H1 (cell line): ENCODE results near the gene NFKBIE. TPM values are rescaled to one million over a fixed set of nuclear protein-coding genes. Genes with fewer than 3 reads are reported as not detected.

Experiments
- CTCF ChIA-PET: fragments of 300-600 bp; sonication (Branson Sonifier 250); formaldehyde crosslinking; loops from one replicate; lab custom pipeline; 2021; ENCODE audit not compliant: partially characterized antibody; lab: Charles Lee
- POLR2A ChIA-PET: fragments of 300-600 bp; sonication (Branson Sonifier 250); formaldehyde crosslinking; loops from one replicate; lab custom pipeline; 2021; ENCODE audit warnings: inconsistent platforms; ENCODE audit not compliant: partially characterized antibody; lab: Charles Lee
- DNase-seq, 2 experiments: peaks; one replicate each; pipeline versions ENCODE4 v3.0.0 to v3.0.0-alpha.2; 2010 to 2022; ENCODE audit warnings: low spot score in 2 of 2, low read depth in 1 of 2, mixed read lengths in 1 of 2
- FAIRE-seq: peaks from 2 replicates; lab custom pipeline; 2011; peaks lifted over from hg19 to GRCh38; lab: Jason Lieb, UNC
- H2AFZ ChIP-seq: 2 replicates; pipeline ENCODE4 v1.8.1; 2012; ENCODE audit warnings: low read length, inconsistent platforms
- H2AK5ac ChIP-seq: 2 replicates; pipeline ENCODE4 v1.6.1; 2013; ENCODE audit warnings: low read depth, low read length
- H2BK120ac ChIP-seq: replicated peaks from 2 replicates; pipeline ENCODE3; 2013; ENCODE audit warnings: low read depth, low read length, inconsistent platforms
- H2BK12ac ChIP-seq: 2 replicates; pipeline ENCODE4 v1.6.1; 2013; ENCODE audit warnings: low read depth, low read length
- H2BK15ac ChIP-seq: 2 replicates; pipeline ENCODE4 v1.6.1; 2013; ENCODE audit warnings: low read length
- H2BK20ac ChIP-seq: 2 replicates; pipeline ENCODE4 v1.6.1; 2013; ENCODE audit warnings: low read length
- H2BK5ac ChIP-seq: 2 replicates; pipeline ENCODE4 v1.6.1; 2013; ENCODE audit warnings: low read depth, low read length
- H3K14ac ChIP-seq: 2 replicates; pipeline ENCODE4 v1.6.1; 2013; ENCODE audit warnings: inconsistent platforms; ENCODE audit not compliant: insufficient read length
- H3K18ac ChIP-seq: 2 replicates; pipeline ENCODE4 v1.6.1; 2013; ENCODE audit warnings: low read length; ENCODE audit errors: extremely low read depth
- H3K23ac ChIP-seq: 2 replicates; pipeline ENCODE4 v1.6.1; 2013; ENCODE audit warnings: inconsistent platforms; ENCODE audit not compliant: insufficient read length
- H3K23me2 ChIP-seq: 2 replicates; pipeline ENCODE4 v1.6.1; 2013; ENCODE audit warnings: low read depth, low read length
- H3K27ac ChIP-seq: 2 replicates; pipeline ENCODE4 v1.6.1; 2011; ENCODE audit warnings: low read depth, low read length, inconsistent platforms
- H3K27me3 ChIP-seq, 4 experiments: replicated peaks in 1 of 4; 1 replicate in 1 of 4; 2 replicates in 3 of 4; pipeline versions ENCODE4 v1.6.1 to v1.8.1; 2011 to 2013; ENCODE audit warnings: low read length in 3 of 4, mild to moderate bottlenecking in 3 of 4, inconsistent platforms in 2 of 4, mixed read lengths in 2 of 4, moderate library complexity in 1 of 4; ENCODE audit not compliant: control insufficient read depth in 3 of 4, insufficient read depth in 3 of 4; ENCODE audit errors: extremely low read depth in 1 of 4
- H3K36me3 ChIP-seq, 4 experiments: 2 replicates each; pipeline versions ENCODE4 v1.6.1 to v1.8.1; 2011 to 2013; ENCODE audit warnings: mild to moderate bottlenecking in 4 of 4, low read length in 3 of 4, moderate library complexity in 2 of 4, control low read depth in 1 of 4, inconsistent platforms in 1 of 4; ENCODE audit not compliant: insufficient read depth in 4 of 4, control insufficient read depth in 2 of 4
- H3K4ac ChIP-seq: replicated peaks from 2 replicates; pipeline ENCODE3; 2013; ENCODE audit warnings: low read length, low read depth, mixed read lengths, inconsistent platforms; ENCODE audit not compliant: insufficient read length
- H3K4me1 ChIP-seq, 4 experiments: replicated peaks in 1 of 4; 1 replicate in 1 of 4; 2 replicates in 3 of 4; pipeline versions ENCODE4 v1.6.1 to v1.8.1; 2011 to 2013; ENCODE audit warnings: low read length in 3 of 4, inconsistent platforms in 2 of 4, mixed read lengths in 1 of 4; ENCODE audit not compliant: insufficient read depth in 4 of 4, control insufficient read depth in 3 of 4
- H3K4me2 ChIP-seq, 2 experiments: 2 replicates each; pipeline versions ENCODE4 v1.6.1 to v1.8.1; 2011 to 2013; ENCODE audit warnings: low read depth in 2 of 2, low read length in 2 of 2, control low read depth in 1 of 2, inconsistent platforms in 1 of 2, mild to moderate bottlenecking in 1 of 2; ENCODE audit not compliant: insufficient read depth in 1 of 2
- H3K4me3 ChIP-seq, 4 experiments: fragments of 200-600, 300-600 bp in 1 of 4; sonication (generic), shearing (Covaris generic), sonication (Bioruptor Twin) in 1 of 4; 2 replicates each; pipeline versions ENCODE4 v1.5.1 to v1.8.1; 2011 to 2016; ENCODE audit warnings: low read length in 4 of 4, low read depth in 3 of 4, control low read depth in 2 of 4, inconsistent platforms in 2 of 4, mild to moderate bottlenecking in 2 of 4, mixed read lengths in 1 of 4, moderate library complexity in 1 of 4; ENCODE audit not compliant: insufficient read depth in 2 of 4; ENCODE audit errors: extremely low read depth in 1 of 4
- H3K56ac ChIP-seq: replicated peaks from 2 replicates; pipeline ENCODE3; 2013; ENCODE audit warnings: low read depth, mild to moderate bottlenecking, mixed read lengths, low read length, inconsistent platforms; ENCODE audit not compliant: insufficient read length
- H3K79me1 ChIP-seq: 2 replicates; pipeline ENCODE4 v1.6.1; 2013; ENCODE audit warnings: low read depth, low read length, control low read depth
- H3K79me2 ChIP-seq, 2 experiments: 2 replicates each; pipeline versions ENCODE4 v1.6.1 to v1.8.1; 2012 to 2013; ENCODE audit warnings: low read length in 2 of 2, mild to moderate bottlenecking in 2 of 2, inconsistent platforms in 1 of 2; ENCODE audit not compliant: insufficient read depth in 2 of 2, control insufficient read depth in 1 of 2
- H3K9ac ChIP-seq, 4 experiments: replicated peaks in 1 of 4; 1 replicate in 1 of 4; 2 replicates in 3 of 4; pipeline versions ENCODE4 v1.6.1 to v1.8.1; 2011 to 2013; ENCODE audit warnings: low read depth in 3 of 4, low read length in 3 of 4, control low read depth in 2 of 4, mild to moderate bottlenecking in 2 of 4, moderate library complexity in 2 of 4, inconsistent platforms in 1 of 4; ENCODE audit errors: extremely low read depth in 1 of 4
- H3K9me3 ChIP-seq, 2 experiments: 2 replicates each; pipeline versions ENCODE4 v1.6.1 to v1.8.1; 2012 to 2013; ENCODE audit warnings: mild to moderate bottlenecking in 2 of 2, moderate library complexity in 2 of 2, control low read depth in 1 of 2, inconsistent platforms in 1 of 2, low read depth in 1 of 2, low read length in 1 of 2, mixed read lengths in 1 of 2; ENCODE audit not compliant: insufficient read depth in 2 of 2
- H4K20me1 ChIP-seq, 2 experiments: replicated peaks in 1 of 2; 2 replicates each; pipeline versions ENCODE3 to v1.8.1; 2011 to 2013; ENCODE audit warnings: inconsistent platforms in 2 of 2, low read length in 2 of 2, mild to moderate bottlenecking in 1 of 2; ENCODE audit not compliant: insufficient read depth in 2 of 2, control insufficient read depth in 1 of 2
- H4K5ac ChIP-seq: 2 replicates; pipeline ENCODE4 v1.6.1; 2013; ENCODE audit warnings: low read length, low read depth, mixed read lengths, inconsistent platforms; ENCODE audit not compliant: insufficient read length
- H4K8ac ChIP-seq: 2 replicates; pipeline ENCODE4 v1.8.0; 2013; ENCODE audit warnings: mild to moderate bottlenecking, moderate library complexity, low read length, inconsistent platforms; ENCODE audit not compliant: insufficient read depth; ENCODE audit errors: extremely low read depth
- H4K91ac ChIP-seq: replicated peaks from 2 replicates; pipeline ENCODE3; 2013; ENCODE audit warnings: low read length, mixed read lengths, inconsistent platforms; ENCODE audit not compliant: insufficient read length
- EZH2 ChIP-seq: fragments of 200-600 bp; sonication (generic); IDR thresholded peaks from 2 replicates; pipeline ENCODE4 v1.7.1; 2012; ENCODE audit warnings: low read depth, mild to moderate bottlenecking, moderate library complexity, low read length, inconsistent platforms; ENCODE audit not compliant: severe bottlenecking
- KDM5A ChIP-seq: fragments of 200-600 bp; IDR thresholded peaks from 2 replicates; pipeline ENCODE4 v1.7.1; 2012; ENCODE audit warnings: mild to moderate bottlenecking, low read length, inconsistent platforms, mixed read lengths
- MAFK ChIP-seq: IDR thresholded peaks from 2 replicates; pipeline ENCODE4 v1.6.1; 2012; ENCODE audit warnings: low read depth, mild to moderate bottlenecking, improper control_type of control experiment, low read length
- MAX ChIP-seq: IDR thresholded peaks from 2 replicates; pipeline ENCODE4 v1.6.1; 2012; ENCODE audit warnings: inconsistent platforms
- RXRA ChIP-seq: IDR thresholded peaks from 2 replicates; pipeline ENCODE4 v1.6.1; 2011; ENCODE audit warnings: low read depth, mild to moderate bottlenecking, low read length, moderate library complexity; ENCODE audit not compliant: insufficient read depth
- SIN3A ChIP-seq, 2 experiments: IDR thresholded peaks in 1 of 2; conservative IDR thresholded peaks in 1 of 2; 2 replicates each; pipeline ENCODE4 v1.6.1; 2011 to 2012; ENCODE audit warnings: low read length in 2 of 2, improper control_type of control experiment in 1 of 2, low read depth in 1 of 2, mild to moderate bottlenecking in 1 of 2
- SIX5 ChIP-seq: IDR thresholded peaks from 2 replicates; pipeline ENCODE4 v1.6.1; 2011; ENCODE audit warnings: mild to moderate bottlenecking, low read depth, low read length
- SP1 ChIP-seq: IDR thresholded peaks from 2 replicates; pipeline ENCODE4 v1.6.1; 2011; ENCODE audit warnings: low read depth, low read length
- TAF1 ChIP-seq: IDR thresholded peaks from 2 replicates; pipeline ENCODE4 v1.6.1; 2011; ENCODE audit warnings: mild to moderate bottlenecking, low read depth, low read length
- TCF12 ChIP-seq: IDR thresholded peaks from 2 replicates; pipeline ENCODE4 v1.6.1; 2011; ENCODE audit warnings: low read depth, mild to moderate bottlenecking, low read length
- WGBS, 2 experiments: shearing (Covaris generic) in 1 of 2; methylation state at CpG; one replicate each; pipeline versions ENCODE4 v1.1.6 to v1.1.7; 2013 to 2015; ENCODE audit warnings: low lambda C conversion rate in 2 of 2, mixed read lengths in 2 of 2, inconsistent platforms in 1 of 2, low coverage in 1 of 2, missing lambda C conversion rate in 1 of 2; ENCODE audit not compliant: insufficient replicate concordance in 2 of 2, insufficient coverage in 1 of 2, insufficient read length in 1 of 2; ENCODE audit errors: extremely low coverage in 1 of 2, missing lambda C conversion rate in 1 of 2; 5-methylcytosine and 5-hydroxymethylcytosine counted together
- polyA plus RNA-seq, 7 experiments: library from polyadenylated mRNA; depleted of rRNA in 3 of 7; stranded (reverse) in 5 of 7; unstranded in 2 of 7; fragments of >200 nt in 5 of 7; fragments of 200-250 nt in 2 of 7; gene quantifications; 1 replicate in 5 of 7; 2 replicates in 1 of 7; 4 replicates in 1 of 7; pipeline versions ENCODE4 v1.2.1 to v1.2.3, GENCODE V29; 2011 to 2013; ENCODE audit warnings: missing spikeins in 2 of 7, mixed read lengths in 2 of 7
- total RNA-seq: library from RNA; stranded (reverse); fragmentation: NEBNext Ultra II Directional; extraction: Animal tissue kit (Norgen Biotek cat#: 25700); gene quantifications from 2 replicates; pipeline ENCODE4 v1.2.1, GENCODE V29; 2021

NFKBIE gene
- total and polyA plus RNA-seq, 2 of the 8 experiments (the other 6 are each of a cell fraction or from before 2014, with no cell fraction given) = 13.5 to 19.2 TPM

- Histone ChIP-seq H3K27ac (no peak overlapping the region), H2BK12ac (peak overlapping the region; percentile 62; the same call in 1 of the 2 replicates), H3K4me2 (peak overlapping the region; percentile 71 to 72; a peak in 3 of 4 replicates), H3K9me3 (no peaks in the 10 kb centered on the region), H3K4me3 (peak overlapping the region in 1 of 4 experiments; percentile 60; a peak in 3 of 8 replicates), H2BK15ac (no peak overlapping the region), H3K79me1 (no peaks in the 10 kb centered on the region; the same call in 1 of the 2 replicates), H3K18ac (no peak overlapping the region), H3K9ac (no peak overlapping the region), H4K5ac (no peak overlapping the region), H2BK5ac (no peak overlapping the region), H2AK5ac (no peak overlapping the region), H2BK120ac (no peak overlapping the region), H4K20me1 (peaks cover 0 to 1% of the 10 kb centered on the region in 2 experiments), H3K14ac (no peak overlapping the region), H4K8ac (no peak overlapping the region), H3K56ac (no peak overlapping the region), H3K23me2 (peaks cover 13% of the 10 kb centered on the region), H3K4ac (no peak overlapping the region), H3K79me2 (peaks cover 0 to 4% of the 10 kb centered on the region in 2 experiments; a peak in 1 of 4 replicates), H2AFZ (no peak overlapping the region), H3K23ac (no peak overlapping the region), H3K36me3 (peaks cover 0 to 9% (median 0%) of the 10 kb centered on the region in 4 experiments; a peak in 3 of 8 replicates), H3K27me3 (peaks cover 0 to 3% (median 0%) of the 10 kb centered on the region in 4 experiments; a peak in 2 of 7 replicates), H3K4me1 (peaks cover 12 to 36% (median 15%) of the 10 kb centered on the region in 4 experiments), H2BK20ac (no peak overlapping the region), H4K91ac (no peak overlapping the region)
- CTCF ChIA-PET = interaction anchor here (0.6 to 19.0 kb wide), 17 partner anchors 10 to 138 kb away, joined by 3 to 330 read pairs (median 13); partner anchors contain the start of genes AARS2, HSP90AB1, SLC35B2 and SPATS1
- POLR2A ChIA-PET = interaction anchor here (1.3 to 12.0 kb wide), 13 partner anchors 9 to 73 kb away, joined by 3 to 138 read pairs (median 11); partner anchors contain the start of genes AARS2, HSP90AB1, SLC35B2 and SPATS1
- no peak for DNase-seq
- WGBS, 2 experiments = 93% methylated on average over 1 of the region's 1 CpG; no CpG with 5 or more reads in 1 of the 2 experiments
- FAIRE-seq = no peak
- TF ChIP-seq SIN3A (conservative IDR thresholded peaks at IDR 0.05 in 1 of 2, IDR thresholded peaks at IDR 0.05 in 1 of 2; ENCODE audit: low read depth in 1 of 2, low read length in 2 of 2) = no peak
- TF ChIP-seq MAX = no peak
- no peak for TF ChIP-seq SP1
- TF ChIP-seq TAF1 = no peak
- no peak for TF ChIP-seq TCF12
- TF ChIP-seq SIX5 = no peak
- no peak for TF ChIP-seq KDM5A
- no peak for TF ChIP-seq EZH2
- TF ChIP-seq MAFK = no peak
- no peak for TF ChIP-seq RXRA
Measured at GRCh38 chr6:44269178-44269920, 4.0 kb upstream of the NFKBIE start.
